ENCODE measurements around the gene CYB561A3.

Gene CYB561A3, protein sequence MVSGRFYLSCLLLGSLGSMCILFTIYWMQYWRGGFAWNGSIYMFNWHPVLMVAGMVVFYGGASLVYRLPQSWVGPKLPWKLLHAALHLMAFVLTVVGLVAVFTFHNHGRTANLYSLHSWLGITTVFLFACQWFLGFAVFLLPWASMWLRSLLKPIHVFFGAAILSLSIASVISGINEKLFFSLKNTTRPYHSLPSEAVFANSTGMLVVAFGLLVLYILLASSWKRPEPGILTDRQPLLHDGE

DNA sequence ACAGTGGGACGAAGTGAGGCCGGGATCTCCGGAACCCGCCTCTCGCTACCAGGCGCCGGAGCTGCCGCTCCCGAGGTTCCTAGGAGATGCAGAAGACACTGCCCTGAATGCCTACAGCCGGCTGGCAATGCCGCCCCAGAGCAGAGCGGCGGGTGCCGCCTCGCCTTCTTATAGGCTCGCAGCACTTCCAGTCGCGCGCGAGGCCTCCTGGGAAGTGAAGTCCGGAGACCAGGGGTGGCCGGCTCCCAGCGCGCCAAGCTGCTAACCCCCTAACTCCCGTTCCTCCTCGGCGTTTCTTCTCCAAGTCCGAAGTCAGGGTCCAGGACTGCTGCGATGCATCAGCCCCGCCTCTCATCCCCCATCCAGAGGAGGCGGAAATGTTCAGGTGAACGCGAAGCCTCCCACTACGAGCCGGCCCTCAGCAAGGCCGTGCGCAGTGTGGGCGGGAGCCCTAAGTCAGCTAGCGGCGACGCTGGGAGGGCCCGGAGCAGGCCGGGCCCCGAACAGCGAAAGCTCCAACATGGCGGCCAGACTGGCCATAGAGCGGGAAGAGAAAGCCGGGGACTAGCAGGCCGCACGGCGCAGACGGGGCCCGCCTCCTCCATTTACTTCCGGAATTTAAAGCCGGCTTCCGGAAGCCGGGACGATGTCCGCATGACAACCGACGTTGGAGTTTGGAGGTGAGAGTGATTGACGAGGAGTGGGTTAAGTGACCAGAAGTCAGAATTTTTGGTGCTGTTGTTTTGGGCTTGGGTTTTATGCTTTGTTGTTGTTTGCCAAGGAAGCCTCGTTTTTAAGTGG, at the start of gene CYB561A3, which contains the start of gene TMEM138:
Gene CYB561A3, minus strand, starts transcription at position 142 of the 801 bp plus-strand sequence. CDS start 5,169 bp downstream, outside the sequence.
Gene TMEM138, plus strand, starts transcription at position 634 of the 801 bp plus-strand sequence. CDS start 2,017 bp downstream, outside the sequence.
- peak; percentile 98 for DNase-seq (ENCODE audit: low read depth)
- peak within 1 kb of the TSS; percentile 98 for H3K4me3 ChIP-seq (ENCODE audit: low read depth, low read length)
- TF ChIP-seq, protein P1, sequence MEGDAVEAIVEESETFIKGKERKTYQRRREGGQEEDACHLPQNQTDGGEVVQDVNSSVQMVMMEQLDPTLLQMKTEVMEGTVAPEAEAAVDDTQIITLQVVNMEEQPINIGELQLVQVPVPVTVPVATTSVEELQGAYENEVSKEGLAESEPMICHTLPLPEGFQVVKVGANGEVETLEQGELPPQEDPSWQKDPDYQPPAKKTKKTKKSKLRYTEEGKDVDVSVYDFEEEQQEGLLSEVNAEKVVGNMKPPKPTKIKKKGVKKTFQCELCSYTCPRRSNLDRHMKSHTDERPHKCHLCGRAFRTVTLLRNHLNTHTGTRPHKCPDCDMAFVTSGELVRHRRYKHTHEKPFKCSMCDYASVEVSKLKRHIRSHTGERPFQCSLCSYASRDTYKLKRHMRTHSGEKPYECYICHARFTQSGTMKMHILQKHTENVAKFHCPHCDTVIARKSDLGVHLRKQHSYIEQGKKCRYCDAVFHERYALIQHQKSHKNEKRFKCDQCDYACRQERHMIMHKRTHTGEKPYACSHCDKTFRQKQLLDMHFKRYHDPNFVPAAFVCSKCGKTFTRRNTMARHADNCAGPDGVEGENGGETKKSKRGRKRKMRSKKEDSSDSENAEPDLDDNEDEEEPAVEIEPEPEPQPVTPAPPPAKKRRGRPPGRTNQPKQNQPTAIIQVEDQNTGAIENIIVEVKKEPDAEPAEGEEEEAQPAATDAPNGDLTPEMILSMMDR (IDR thresholded peaks at IDR 0.05; ENCODE audit: low read depth, low read length) = no peak
- TF ChIP-seq MAX (IDR thresholded peaks at IDR 0.05; ENCODE audit: low read depth, low read length) = peak; percentile 77
- TF ChIP-seq MYC (IDR thresholded peaks at IDR 0.05; ENCODE audit: low read depth, low read length) = peak; percentile 85
- TF ChIP-seq POLR2A (IDR thresholded peaks at IDR 0.05; ENCODE audit: extremely low read depth, insufficient read length) = peak; percentile 93

- no peak overlapping the region for H3K4me3 ChIP-seq (ENCODE audit: low read depth, low read length)
- TF ChIP-seq MAX (IDR thresholded peaks at IDR 0.05; ENCODE audit: low read depth, low read length) = no peak
- TF ChIP-seq MYC (IDR thresholded peaks at IDR 0.05; ENCODE audit: low read depth, low read length) = no peak
- no peak for TF ChIP-seq POLR2A (IDR thresholded peaks at IDR 0.05; ENCODE audit: extremely low read depth, insufficient read length)
- TF ChIP-seq, protein P1 (IDR thresholded peaks at IDR 0.05; ENCODE audit: low read depth, low read length) = no peak
- no peak for DNase-seq (ENCODE audit: low read depth)
These were observed 45.5 kb upstream of the CYB561A3 start for GRCh38 chr11:61406991-61407728.

DNA sequence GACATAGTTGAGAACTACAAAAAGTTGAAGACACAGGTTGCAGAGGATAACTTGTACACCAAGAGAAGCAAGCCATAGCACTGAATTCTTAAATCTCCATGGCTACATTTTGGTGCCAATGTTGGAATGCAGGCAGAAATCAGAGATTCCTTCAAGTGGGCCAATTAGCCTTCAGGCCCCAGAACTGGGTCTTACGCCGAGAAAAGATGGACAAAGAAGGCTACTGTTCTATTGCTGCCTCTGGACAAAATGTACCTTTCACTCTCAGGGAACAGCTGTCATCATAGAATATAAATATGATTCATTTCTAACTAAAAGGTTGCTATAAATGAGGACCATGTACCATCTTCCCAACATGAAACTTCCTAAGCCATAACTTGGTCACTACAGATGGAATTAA, 44.4 kb upstream of the CYB561A3 start:
- TF ChIP-seq, protein P1 (IDR thresholded peaks at IDR 0.05; ENCODE audit: low read depth, low read length) = no peak
- TF ChIP-seq POLR2A (IDR thresholded peaks at IDR 0.05; ENCODE audit: extremely low read depth, insufficient read length) = no peak
- DNase-seq (ENCODE audit: low read depth) = no peak
- H3K4me3 ChIP-seq (ENCODE audit: low read depth, low read length) = no peak overlapping the region

DNA sequence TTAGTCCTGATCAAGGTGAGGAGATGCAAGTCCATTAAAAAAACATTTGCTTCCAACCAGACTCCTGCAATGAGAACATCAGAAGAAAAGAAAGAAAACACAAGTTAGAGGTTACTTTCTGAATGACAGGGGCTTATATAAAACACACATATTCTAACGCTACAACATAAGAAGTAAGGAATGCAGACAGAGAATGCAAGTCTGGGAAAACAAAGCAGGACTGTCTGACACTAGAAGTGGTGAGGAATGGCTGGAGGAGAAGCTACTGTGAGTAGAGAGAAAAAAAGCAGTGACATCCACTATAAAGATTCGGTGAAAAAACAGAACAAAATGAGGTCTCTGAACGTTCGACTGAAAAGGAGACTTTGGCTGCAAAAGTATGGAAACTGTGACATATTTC, 43.0 kb upstream of the CYB561A3 start:
- no peak overlapping the region for H3K4me3 ChIP-seq (ENCODE audit: low read depth, low read length)
- no peak for DNase-seq (ENCODE audit: low read depth)
- TF ChIP-seq MAX (IDR thresholded peaks at IDR 0.05; ENCODE audit: low read depth, low read length) (no peak), POLR2A (IDR thresholded peaks at IDR 0.05; ENCODE audit: extremely low read depth, insufficient read length) (no peak), MYC (IDR thresholded peaks at IDR 0.05; ENCODE audit: low read depth, low read length) (no peak)
- TF ChIP-seq, protein P1 (IDR thresholded peaks at IDR 0.05; ENCODE audit: low read depth, low read length) = no peak

DNA sequence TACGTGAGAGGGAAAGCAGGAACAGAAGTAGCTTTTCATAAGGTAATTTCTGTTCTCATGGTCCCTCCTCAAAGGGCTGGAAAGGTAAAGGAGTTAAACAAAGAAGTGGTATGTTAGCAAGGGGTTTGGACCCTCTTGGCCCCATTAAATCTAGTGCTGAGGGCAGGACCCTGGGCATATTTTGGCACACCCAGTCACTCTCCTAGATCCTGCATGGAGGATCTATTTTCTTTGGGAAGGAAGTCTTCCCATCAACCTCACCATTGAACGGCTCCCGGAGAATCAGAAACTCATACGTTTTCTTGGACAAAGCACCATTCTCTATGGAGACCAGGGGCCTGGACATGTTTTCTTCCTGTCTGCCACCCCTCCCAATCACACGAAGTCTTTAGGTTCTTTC, 42.4 kb upstream of the CYB561A3 start:
- DNase-seq (ENCODE audit: low read depth) = no peak
- no peak overlapping the region for H3K4me3 ChIP-seq (ENCODE audit: low read depth, low read length)
- TF ChIP-seq POLR2A (IDR thresholded peaks at IDR 0.05; ENCODE audit: extremely low read depth, insufficient read length) (no peak), MAX (IDR thresholded peaks at IDR 0.05; ENCODE audit: low read depth, low read length) (no peak), MYC (IDR thresholded peaks at IDR 0.05; ENCODE audit: low read depth, low read length) (no peak)
